ENCODE results near the gene COL1A2. TPM values are rescaled to one million over a fixed set of nuclear protein-coding genes. Genes with fewer than 3 reads are reported as not detected.

COL1A2 gene
- total RNA-seq, 1 experiment from 2014 or later: 3.0 TPM

DNA sequence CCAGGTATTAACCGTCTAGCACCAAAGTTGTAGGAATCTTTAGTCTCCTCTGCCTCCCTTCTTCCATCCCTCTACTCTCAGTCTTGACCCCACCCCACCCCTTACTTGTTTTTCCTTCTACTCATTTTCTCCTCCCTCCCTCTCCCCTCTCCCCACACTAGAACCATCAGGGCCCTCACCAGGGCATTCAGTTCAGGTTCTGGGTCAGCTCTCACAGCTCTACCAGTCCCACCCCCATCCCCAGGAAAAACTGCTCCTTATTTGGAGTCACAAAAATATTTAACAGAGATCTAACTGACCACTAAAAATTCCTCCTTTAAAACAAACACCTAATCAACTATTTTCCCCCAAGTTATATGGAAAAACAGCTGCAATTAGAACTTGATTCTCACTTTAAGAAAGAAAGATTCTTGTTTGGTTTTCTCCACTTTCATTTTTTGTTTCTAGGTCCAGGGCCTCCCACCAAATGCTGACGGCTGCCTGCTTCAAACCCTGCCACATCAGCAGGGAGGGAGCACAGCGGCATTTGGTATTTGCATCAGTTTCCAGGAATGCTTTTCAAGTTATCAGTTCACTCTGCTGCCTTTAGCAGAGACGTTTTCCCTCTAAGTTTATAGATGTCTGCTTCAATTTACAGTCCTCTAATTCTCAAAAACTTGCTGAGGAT, 2.8 kb upstream of the COL1A2 start:
- no peaks in the 10 kb centered on the region for H3K79me2 ChIP-seq (ENCODE audit: insufficient read depth, low read length)
- H3K27me3 ChIP-seq (ENCODE audit: insufficient read depth, low read length): no peaks in the 10 kb centered on the region
- ChIA-PET CTCF (interaction anchor here (0.5 kb wide), 1 partner anchor 694 kb away, joined by 3 read pairs; no protein-coding TSS in a partner anchor), RAD21 (ENCODE audit: low non-redundant PET in 1 of 2, low total read pairs in 2 of 2, uncharacterized antibody in 2 of 2, unreplicated experiment in 2 of 2) (no interaction called here), POLR2A (no interaction called here)
- TF ChIP-seq SP1 (IDR thresholded peaks at IDR 0.05; ENCODE audit: low read depth): no peak
- TF ChIP-seq SRF (IDR thresholded peaks at IDR 0.05; ENCODE audit: low read depth): no peak
- TF ChIP-seq SIN3A (IDR thresholded peaks at IDR 0.05; ENCODE audit: low read depth): no peak
- TF ChIP-seq, protein P1, sequence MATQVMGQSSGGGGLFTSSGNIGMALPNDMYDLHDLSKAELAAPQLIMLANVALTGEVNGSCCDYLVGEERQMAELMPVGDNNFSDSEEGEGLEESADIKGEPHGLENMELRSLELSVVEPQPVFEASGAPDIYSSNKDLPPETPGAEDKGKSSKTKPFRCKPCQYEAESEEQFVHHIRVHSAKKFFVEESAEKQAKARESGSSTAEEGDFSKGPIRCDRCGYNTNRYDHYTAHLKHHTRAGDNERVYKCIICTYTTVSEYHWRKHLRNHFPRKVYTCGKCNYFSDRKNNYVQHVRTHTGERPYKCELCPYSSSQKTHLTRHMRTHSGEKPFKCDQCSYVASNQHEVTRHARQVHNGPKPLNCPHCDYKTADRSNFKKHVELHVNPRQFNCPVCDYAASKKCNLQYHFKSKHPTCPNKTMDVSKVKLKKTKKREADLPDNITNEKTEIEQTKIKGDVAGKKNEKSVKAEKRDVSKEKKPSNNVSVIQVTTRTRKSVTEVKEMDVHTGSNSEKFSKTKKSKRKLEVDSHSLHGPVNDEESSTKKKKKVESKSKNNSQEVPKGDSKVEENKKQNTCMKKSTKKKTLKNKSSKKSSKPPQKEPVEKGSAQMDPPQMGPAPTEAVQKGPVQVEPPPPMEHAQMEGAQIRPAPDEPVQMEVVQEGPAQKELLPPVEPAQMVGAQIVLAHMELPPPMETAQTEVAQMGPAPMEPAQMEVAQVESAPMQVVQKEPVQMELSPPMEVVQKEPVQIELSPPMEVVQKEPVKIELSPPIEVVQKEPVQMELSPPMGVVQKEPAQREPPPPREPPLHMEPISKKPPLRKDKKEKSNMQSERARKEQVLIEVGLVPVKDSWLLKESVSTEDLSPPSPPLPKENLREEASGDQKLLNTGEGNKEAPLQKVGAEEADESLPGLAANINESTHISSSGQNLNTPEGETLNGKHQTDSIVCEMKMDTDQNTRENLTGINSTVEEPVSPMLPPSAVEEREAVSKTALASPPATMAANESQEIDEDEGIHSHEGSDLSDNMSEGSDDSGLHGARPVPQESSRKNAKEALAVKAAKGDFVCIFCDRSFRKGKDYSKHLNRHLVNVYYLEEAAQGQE (IDR thresholded peaks at IDR 0.05; ENCODE audit: low read depth): no peak
- no peak for TF ChIP-seq POLR2AphosphoS5 (IDR thresholded peaks at IDR 0.05; ENCODE audit: low read depth, low read length)
- TF ChIP-seq, protein P2, sequence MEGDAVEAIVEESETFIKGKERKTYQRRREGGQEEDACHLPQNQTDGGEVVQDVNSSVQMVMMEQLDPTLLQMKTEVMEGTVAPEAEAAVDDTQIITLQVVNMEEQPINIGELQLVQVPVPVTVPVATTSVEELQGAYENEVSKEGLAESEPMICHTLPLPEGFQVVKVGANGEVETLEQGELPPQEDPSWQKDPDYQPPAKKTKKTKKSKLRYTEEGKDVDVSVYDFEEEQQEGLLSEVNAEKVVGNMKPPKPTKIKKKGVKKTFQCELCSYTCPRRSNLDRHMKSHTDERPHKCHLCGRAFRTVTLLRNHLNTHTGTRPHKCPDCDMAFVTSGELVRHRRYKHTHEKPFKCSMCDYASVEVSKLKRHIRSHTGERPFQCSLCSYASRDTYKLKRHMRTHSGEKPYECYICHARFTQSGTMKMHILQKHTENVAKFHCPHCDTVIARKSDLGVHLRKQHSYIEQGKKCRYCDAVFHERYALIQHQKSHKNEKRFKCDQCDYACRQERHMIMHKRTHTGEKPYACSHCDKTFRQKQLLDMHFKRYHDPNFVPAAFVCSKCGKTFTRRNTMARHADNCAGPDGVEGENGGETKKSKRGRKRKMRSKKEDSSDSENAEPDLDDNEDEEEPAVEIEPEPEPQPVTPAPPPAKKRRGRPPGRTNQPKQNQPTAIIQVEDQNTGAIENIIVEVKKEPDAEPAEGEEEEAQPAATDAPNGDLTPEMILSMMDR (IDR thresholded peaks at IDR 0.05 in 2 of 3, conservative IDR thresholded peaks at IDR 0.05 in 1 of 3; ENCODE audit: borderline replicate concordance in 1 of 3, insufficient read depth in 1 of 3, low read depth in 2 of 3, low read length in 2 of 3): no peak
- TF ChIP-seq CEBPB (IDR thresholded peaks at IDR 0.05; ENCODE audit: low read depth): no peak
- TF ChIP-seq, protein P3, sequence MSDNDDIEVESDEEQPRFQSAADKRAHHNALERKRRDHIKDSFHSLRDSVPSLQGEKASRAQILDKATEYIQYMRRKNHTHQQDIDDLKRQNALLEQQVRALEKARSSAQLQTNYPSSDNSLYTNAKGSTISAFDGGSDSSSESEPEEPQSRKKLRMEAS (IDR thresholded peaks at IDR 0.05): no peak
- no peaks in the 10 kb centered on the region for H3K9me3 ChIP-seq (ENCODE audit: control insufficient read depth in 1 of 2, insufficient read depth in 1 of 2, low read depth in 1 of 2, low read length in 2 of 2)
- BruUV-seq (replicated peaks): no TSS peak
- intact Hi-C loops (cut with micrococcal nuclease): no loop called here
- no peak overlapping the region for H3K27ac ChIP-seq (ENCODE audit: low read depth, low read length)
- H3K4me2 ChIP-seq (ENCODE audit: low read length): no peak overlapping the region
- H4K20me1 ChIP-seq (ENCODE audit: insufficient read depth): no peaks in the 10 kb centered on the region
- ATAC-seq (no peak), DNase-seq (ENCODE audit: low read depth, low spot score) (no peak)
- no peaks in the 10 kb centered on the region for H3K36me3 ChIP-seq (ENCODE audit: control insufficient read depth in 1 of 2, insufficient read depth in 2 of 2, low read length in 2 of 2)
- no peak overlapping the region for H2AFZ ChIP-seq (ENCODE audit: low read depth, low read length, poor library complexity, severe bottlenecking)
- H3K4me1 ChIP-seq (ENCODE audit: control insufficient read depth in 1 of 2, insufficient read depth in 2 of 2, low read length in 2 of 2): no peaks in the 10 kb centered on the region
- no peak overlapping the region for H3K9ac ChIP-seq (ENCODE audit: low read length)
- no peak overlapping the region for H3K4me3 ChIP-seq (replicated peaks in 1 of 2; ENCODE audit: low read depth in 1 of 2, low read length in 2 of 2)
- no peaks in the 10 kb centered on the region for H3K9me2 ChIP-seq (ENCODE audit: insufficient read depth)

All from HCT116 (cell line).